ENCODE measurements around the gene PRLH.
"Not testable (repeated sequence)": the region's sequence is repeated elsewhere in the genome, so short reads cannot be mapped to it uniquely, and the experiment has no call there.

The PRLH gene

GRCh38 chr2:237602409-237602808 lies 36.0 kb downstream of the PRLH start:
- DNase-seq: no peak

- DNase-seq: no peak
These were observed 36.8 kb downstream of the PRLH start for GRCh38 chr2:237603049-237603717.

GRCh38 chr2:237603718-237604362 lies 37.5 kb downstream of the PRLH start:
- peak; percentile 28 for DNase-seq

GRCh38 chr2:237604391-237604790 lies 38.0 kb downstream of the PRLH start:
- DNase-seq: no peak

- DNase-seq: no peak
These were observed 38.6 kb downstream of the PRLH start for GRCh38 chr2:237604960-237605359.

GRCh38 chr2:237606522-237606921 lies 40.1 kb downstream of the PRLH start:
- DNase-seq: not testable (repeated sequence)

GRCh38 chr2:237612527-237613357 lies 46.4 kb downstream of the PRLH start:
- DNase-seq: no peak

GRCh38 chr2:237613679-237614078 lies 47.3 kb downstream of the PRLH start:
- DNase-seq: no peak

- DNase-seq: no peak
These were observed 47.9 kb downstream of the PRLH start for GRCh38 chr2:237614151-237614720.

- DNase-seq: no peak
These were observed 49.4 kb downstream of the PRLH start for GRCh38 chr2:237615631-237616249.

- no peak for DNase-seq
These were observed 50.0 kb downstream of the PRLH start for GRCh38 chr2:237616373-237616733.
